ENCODE measurements around the gene INHBA.

INHBA gene

GRCh38 chr7:41710838-41711237 lies 7.9 kb upstream of the INHBA start:
- DNase-seq, result peak; percentile 33

GRCh38 chr7:41709621-41710020 lies 6.7 kb upstream of the INHBA start:
- DNase-seq, result peak; percentile 96

- DNase-seq, result peak; percentile 37
Observed at GRCh38 chr7:41708581-41709358, 5.9 kb upstream of the INHBA start.

- DNase-seq, result no peak
Observed at GRCh38 chr7:41706228-41706930, 3.5 kb upstream of the INHBA start.

GRCh38 chr7:41705109-41705901 lies 2.4 kb upstream of the INHBA start:
- DNase-seq, result peak; percentile 97

GRCh38 chr7:41701068-41701941 lies 1.6 kb downstream of the INHBA start:
- no peak for DNase-seq

- no peak for DNase-seq
Observed at GRCh38 chr7:41700044-41700471, 2.8 kb downstream of the INHBA start.

GRCh38 chr7:41699516-41699915 lies 3.4 kb downstream of the INHBA start:
- no peak for DNase-seq

GRCh38 chr7:41698726-41699125 lies 4.2 kb downstream of the INHBA start:
- no peak for DNase-seq

GRCh38 chr7:41698114-41698513 lies 4.8 kb downstream of the INHBA start:
- DNase-seq, result no peak

GRCh38 chr7:41696323-41696916 lies 6.5 kb downstream of the INHBA start:
- peak; percentile 86 for DNase-seq

- DNase-seq, result no peak
Observed at GRCh38 chr7:41695661-41696322, 7.1 kb downstream of the INHBA start.

- no peak for DNase-seq
Observed at GRCh38 chr7:41694495-41694894, 8.4 kb downstream of the INHBA start.

- peak; percentile 12 for DNase-seq
Observed at GRCh38 chr7:41693150-41693997, 9.5 kb downstream of the INHBA start.

GRCh38 chr7:41692251-41692650 lies 10.6 kb downstream of the INHBA start:
- no peak for DNase-seq

- no peak for DNase-seq
Observed at GRCh38 chr7:41691286-41692190, 11.4 kb downstream of the INHBA start.

- no peak for DNase-seq
Observed at GRCh38 chr7:41689815-41690214, 13.1 kb downstream of the INHBA start.

- no peak for DNase-seq
Observed at GRCh38 chr7:41688906-41689305, 14.0 kb downstream of the INHBA start.

GRCh38 chr7:41688012-41688625 lies 14.8 kb downstream of the INHBA start:
- DNase-seq, result no peak

Measured in DMS53 (cell line).